ENCODE data around the gene LRIG3.
"Not testable (repeated sequence)": the region's sequence is repeated elsewhere in the genome, so short reads cannot be mapped to it uniquely, and the experiment has no call there.

Gene LRIG3

GRCh38 chr12:58860056-58860787 is 60.1 kb downstream of the LRIG3 start:
- no peak for DNase-seq (ENCODE audit: low spot score)

DNA sequence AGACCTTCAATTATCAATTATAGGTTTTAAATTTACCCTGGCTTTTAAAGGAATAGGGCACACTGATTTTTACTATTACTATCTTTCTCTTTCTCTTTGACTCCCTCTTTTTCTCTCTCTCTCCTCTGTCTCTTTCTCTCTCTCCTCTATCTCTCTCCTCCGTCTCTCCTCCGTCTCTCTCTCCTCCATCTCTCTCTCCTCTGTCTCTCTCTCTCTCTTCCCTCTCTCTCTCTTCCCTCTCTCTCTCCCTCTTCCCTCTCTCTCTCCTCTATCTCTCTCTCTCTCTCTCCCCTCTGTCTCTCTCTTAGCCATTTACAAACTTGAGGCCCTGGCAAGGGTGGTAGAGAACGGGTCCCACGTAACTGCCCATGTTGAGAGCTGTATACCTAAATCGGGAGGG is 62.3 kb downstream of the LRIG3 start:
- no peak for DNase-seq (ENCODE audit: low spot score)

DNA sequence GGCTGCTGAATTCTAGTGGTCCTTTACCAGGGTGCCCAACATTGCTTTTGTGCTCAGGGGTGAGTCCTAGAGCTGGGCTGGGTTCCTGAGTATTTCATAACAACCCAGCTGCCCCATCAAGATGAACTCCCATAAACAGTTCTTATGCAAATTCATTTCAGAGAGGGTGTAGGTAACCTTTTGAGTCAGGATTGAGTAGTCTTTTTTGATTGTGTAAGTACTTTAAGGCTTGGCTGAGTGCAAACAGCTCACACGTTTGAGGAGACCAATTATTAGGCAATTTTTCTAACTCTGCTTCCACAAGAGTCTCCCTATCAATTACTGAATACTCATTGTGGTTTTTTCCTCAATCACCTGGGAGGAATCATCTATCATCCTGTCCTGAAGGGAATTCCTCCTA is 63.1 kb downstream of the LRIG3 start:
- DNase-seq (ENCODE audit: low spot score), result not testable (repeated sequence)

- DNase-seq (ENCODE audit: low spot score), result not testable (repeated sequence)
Observed at GRCh38 chr12:58855630-58856029, 64.7 kb downstream of the LRIG3 start.

DNA sequence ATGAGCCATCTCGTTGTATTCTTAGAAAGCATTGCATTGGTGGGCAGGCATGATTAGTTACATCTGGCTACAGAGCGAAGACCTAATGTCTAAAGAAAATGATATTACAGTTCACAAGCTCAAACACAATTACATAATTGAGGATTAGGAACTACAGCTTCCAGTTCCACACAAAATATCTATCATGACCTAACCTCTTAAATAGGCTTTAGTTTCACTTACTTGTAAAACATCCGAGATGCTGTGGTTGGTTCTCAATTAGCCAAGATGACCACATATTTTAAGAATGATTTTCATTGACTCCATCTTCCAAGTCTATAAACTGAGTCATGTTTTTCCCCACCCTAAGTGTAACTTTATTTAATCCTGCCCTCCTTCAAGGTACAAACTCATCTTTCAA is 69.5 kb downstream of the LRIG3 start:
- no peak for DNase-seq (ENCODE audit: low spot score)

GRCh38 chr12:58847901-58848600 is 72.3 kb downstream of the LRIG3 start:
- no peak for DNase-seq (ENCODE audit: low spot score)

DNA sequence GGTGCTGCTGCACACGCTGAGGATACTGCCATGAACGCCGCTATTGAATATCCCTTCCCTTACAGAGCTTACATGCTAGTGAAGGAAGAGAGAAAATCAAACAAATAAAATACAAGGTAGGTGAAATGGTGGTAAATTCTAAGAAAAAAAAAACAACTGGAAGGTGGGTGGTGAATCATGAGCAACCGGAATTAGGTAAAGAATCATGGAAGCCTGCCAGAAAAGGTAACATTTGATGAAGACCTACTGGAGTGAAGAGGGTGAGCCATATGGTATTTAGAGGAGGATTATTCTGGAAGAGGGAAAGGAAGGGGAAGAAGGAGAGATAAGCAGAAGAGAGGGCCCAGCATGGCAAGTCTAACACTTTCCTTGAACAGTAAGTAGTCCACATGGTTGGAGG is 76.1 kb downstream of the LRIG3 start:
- DNase-seq (ENCODE audit: low spot score), result no peak

- DNase-seq (ENCODE audit: low spot score), result no peak
Observed at GRCh38 chr12:58841058-58841798, 79.1 kb downstream of the LRIG3 start.

DNA sequence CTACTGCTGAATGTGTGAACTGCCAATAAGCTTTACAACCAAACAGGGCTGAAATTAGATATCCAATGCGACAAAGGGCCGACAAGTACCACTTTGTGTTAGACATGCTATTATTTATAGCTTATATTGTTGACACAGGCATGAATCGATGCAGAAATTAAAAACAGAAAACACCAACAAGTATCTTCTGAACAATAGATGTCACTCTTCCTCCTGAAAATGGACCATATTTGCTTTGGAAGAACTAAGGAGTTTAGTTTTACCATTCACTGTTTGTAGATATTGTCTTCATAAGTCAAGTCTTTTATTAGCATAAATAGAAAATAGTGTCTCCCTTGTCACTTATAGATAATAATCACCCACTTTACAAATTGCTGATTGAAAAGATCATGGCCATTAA is 86.5 kb downstream of the LRIG3 start:
- DNase-seq (ENCODE audit: low spot score), result no peak

DNA sequence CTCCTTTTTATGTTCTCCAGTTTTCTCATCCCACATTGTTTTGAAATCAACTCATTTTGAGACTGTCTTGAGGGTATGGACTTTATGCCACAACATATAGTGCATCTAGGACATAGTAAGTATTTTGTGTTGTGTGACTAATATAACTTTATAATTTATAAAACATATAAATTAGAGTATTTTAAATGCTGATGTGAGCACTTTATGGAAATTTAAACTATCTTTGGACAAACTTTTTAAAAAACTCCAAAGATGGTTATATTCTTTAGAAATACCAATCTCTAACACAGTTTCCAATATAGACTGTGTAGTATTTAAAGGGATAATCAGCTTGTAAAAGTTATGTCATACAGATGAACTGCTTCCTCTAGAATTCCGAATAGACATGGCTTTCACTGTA is 87.4 kb downstream of the LRIG3 start:
- DNase-seq (ENCODE audit: low spot score), result no peak
